ENCODE data around the gene MAFG. TPM values are rescaled to one million over a fixed set of nuclear protein-coding genes. Genes with fewer than 3 reads are reported as not detected.
A peak's percentile ranks its signal among the peaks of the same experiment; 100 is the strongest.

MAFG gene
- total and polyA plus RNA-seq, 9 of the 15 experiments (the other 6 are each of a cell fraction or from before 2014, with no cell fraction given), result 1.1 to 58.1 (median 24.9) TPM

DNA sequence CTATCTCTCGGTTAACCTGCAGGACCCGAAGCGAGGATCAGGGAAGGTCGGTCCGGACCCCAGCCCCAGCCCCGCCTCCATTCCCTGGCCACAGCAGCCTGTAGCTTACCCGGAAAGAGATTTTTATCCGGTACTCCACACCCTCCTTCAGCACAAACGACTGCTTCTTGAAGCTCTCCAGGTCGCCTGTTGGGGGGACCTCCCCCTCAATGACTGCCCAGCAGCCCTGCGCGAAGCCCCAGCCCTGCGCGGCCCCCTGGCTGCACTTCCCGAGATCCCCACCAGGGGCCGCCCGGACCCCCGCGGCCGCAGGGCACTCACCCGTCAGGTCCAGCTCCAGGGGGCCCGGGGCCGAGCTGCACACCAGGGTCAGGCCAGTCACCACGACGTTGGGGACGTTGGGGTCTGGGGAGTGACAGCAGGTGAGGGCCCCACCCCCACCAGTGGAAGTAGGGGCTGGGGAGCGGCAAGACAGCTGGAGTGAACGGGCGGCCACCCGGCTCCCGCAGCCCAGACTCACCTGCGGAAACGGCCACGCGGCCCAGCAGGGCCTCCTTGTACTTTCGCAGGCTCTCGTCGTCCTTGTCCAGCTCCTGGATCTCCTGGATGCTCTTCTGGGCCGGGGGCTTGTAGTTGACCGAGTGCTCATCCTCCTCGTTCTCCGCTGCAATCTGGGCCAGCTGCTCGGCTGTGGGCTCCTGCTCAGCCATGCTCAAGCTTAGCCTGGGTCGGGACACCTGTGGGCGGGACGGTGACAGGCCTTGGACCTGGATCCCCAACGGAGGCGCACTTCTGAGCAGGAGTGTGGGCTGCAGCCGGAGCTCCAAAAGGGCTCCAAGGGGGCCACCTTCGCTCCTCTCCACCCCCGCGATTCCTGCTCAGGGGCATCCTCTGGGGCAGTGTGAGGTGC, 58.1 kb downstream of the MAFG start:
- Histone ChIP-seq H3K36me3 (ENCODE audit: control insufficient read depth, insufficient read depth, low read length) (peaks cover 44% of the 10 kb centered on the region; the same call in 2 of the 3 replicates), H2AFZ (ENCODE audit: low read depth, low read length) (no peak overlapping the region), H3K27ac (ENCODE audit: extremely low read depth, low read depth, low read length) (peak overlapping the region; percentile 93), H3K9me1 (ENCODE audit: control insufficient read depth, insufficient read depth, low read length) (no peaks in the 10 kb centered on the region), H3K9me3 (replicated peaks; ENCODE audit: control insufficient read depth, insufficient read depth, low read depth, low read length) (no peaks in the 10 kb centered on the region), H4K20me1 (replicated peaks; ENCODE audit: control insufficient read depth, insufficient read depth, low read length) (peaks cover 37% of the 10 kb centered on the region), H3K79me2 (ENCODE audit: control insufficient read depth, insufficient read depth, low read length) (peaks cover 53% of the 10 kb centered on the region), H3K9ac (ENCODE audit: insufficient read depth in 1 of 2, low read depth in 2 of 2, low read length in 2 of 2) (peak overlapping the region; percentile 88 to 98), H3K4me1 (replicated peaks in 1 of 2; ENCODE audit: control insufficient read depth in 2 of 2, insufficient read depth in 2 of 2, low read length in 2 of 2) (peaks cover 29 to 80% of the 10 kb centered on the region in 2 experiments), H3K4me3 (peak overlapping the region; percentile 93), H3K27me3 (ENCODE audit: control insufficient read depth in 2 of 2, insufficient read depth in 2 of 2, low read length in 2 of 2) (no peaks in the 10 kb centered on the region), H3K4me2 (ENCODE audit: insufficient read depth, low read length) (peak overlapping the region; percentile 93)
- intact Hi-C loops (cut with micrococcal nuclease), result no loop called here
- ChIA-PET POLR2A (interaction anchor here (0.5 to 2.6 kb wide), 26 partner anchors 9 to 527 kb away, joined by 3 to 13 read pairs (median 4); partner anchors contain the start of gene P4HB), CTCF (ENCODE audit: low intra/inter-chr PET ratio) (interaction anchor here (0.8 to 1.0 kb wide), 3 partner anchors 84 to 136 kb away, joined by 3 read pairs; no protein-coding TSS in a partner anchor)
- peak; percentile 26 for FAIRE-seq
- DNase-seq (ENCODE audit: extremely low read depth in 1 of 4, low spot score in 3 of 4), result peak; percentile 66 to 76 (median 71)
- ATAC-seq, result peak; percentile 50
- BruUV-seq (replicated peaks), result no TSS peak
- in situ Hi-C loops (cut with MboI), result no loop called here
- WGBS (ENCODE audit: insufficient coverage, low coverage, missing lambda C conversion rate), result 8% methylated on average over 43 of the region's 52 CpGs
- TF ChIP-seq SAFB (IDR thresholded peaks at IDR 0.05; ENCODE audit: borderline replicate concordance, low read depth, low read length), result peak; percentile 42; the same call in 1 of the 2 replicates
- TF ChIP-seq HDAC2 (IDR thresholded peaks at IDR 0.05), result peak; percentile 7; the same call in 1 of the 2 replicates
- TF ChIP-seq GATAD2B (IDR thresholded peaks at IDR 0.05; ENCODE audit: borderline replicate concordance), result 0 out of 2 replicates have a peak, but pooled peaks have one; percentile 41
- TF ChIP-seq JUN (IDR thresholded peaks at IDR 0.05; ENCODE audit: borderline replicate concordance, low read depth, low read length), result no peak
- peak; percentile 38; the same call in 1 of the 2 replicates for TF ChIP-seq JUN (CRISPR knock-in tag; IDR thresholded peaks at IDR 0.05; ENCODE audit: borderline replicate concordance)
- peak; percentile 44; the same call in 1 of the 2 replicates for TF ChIP-seq EP400 (IDR thresholded peaks at IDR 0.05)
- TF ChIP-seq, protein P1, sequence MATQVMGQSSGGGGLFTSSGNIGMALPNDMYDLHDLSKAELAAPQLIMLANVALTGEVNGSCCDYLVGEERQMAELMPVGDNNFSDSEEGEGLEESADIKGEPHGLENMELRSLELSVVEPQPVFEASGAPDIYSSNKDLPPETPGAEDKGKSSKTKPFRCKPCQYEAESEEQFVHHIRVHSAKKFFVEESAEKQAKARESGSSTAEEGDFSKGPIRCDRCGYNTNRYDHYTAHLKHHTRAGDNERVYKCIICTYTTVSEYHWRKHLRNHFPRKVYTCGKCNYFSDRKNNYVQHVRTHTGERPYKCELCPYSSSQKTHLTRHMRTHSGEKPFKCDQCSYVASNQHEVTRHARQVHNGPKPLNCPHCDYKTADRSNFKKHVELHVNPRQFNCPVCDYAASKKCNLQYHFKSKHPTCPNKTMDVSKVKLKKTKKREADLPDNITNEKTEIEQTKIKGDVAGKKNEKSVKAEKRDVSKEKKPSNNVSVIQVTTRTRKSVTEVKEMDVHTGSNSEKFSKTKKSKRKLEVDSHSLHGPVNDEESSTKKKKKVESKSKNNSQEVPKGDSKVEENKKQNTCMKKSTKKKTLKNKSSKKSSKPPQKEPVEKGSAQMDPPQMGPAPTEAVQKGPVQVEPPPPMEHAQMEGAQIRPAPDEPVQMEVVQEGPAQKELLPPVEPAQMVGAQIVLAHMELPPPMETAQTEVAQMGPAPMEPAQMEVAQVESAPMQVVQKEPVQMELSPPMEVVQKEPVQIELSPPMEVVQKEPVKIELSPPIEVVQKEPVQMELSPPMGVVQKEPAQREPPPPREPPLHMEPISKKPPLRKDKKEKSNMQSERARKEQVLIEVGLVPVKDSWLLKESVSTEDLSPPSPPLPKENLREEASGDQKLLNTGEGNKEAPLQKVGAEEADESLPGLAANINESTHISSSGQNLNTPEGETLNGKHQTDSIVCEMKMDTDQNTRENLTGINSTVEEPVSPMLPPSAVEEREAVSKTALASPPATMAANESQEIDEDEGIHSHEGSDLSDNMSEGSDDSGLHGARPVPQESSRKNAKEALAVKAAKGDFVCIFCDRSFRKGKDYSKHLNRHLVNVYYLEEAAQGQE (IDR thresholded peaks at IDR 0.05; ENCODE audit: borderline replicate concordance), result peak; percentile 42; the same call in 1 of the 2 replicates
- TF ChIP-seq, protein P1 (CRISPR knock-in tag; IDR thresholded peaks at IDR 0.05; ENCODE audit: low read depth), result no peak
- TF ChIP-seq, protein P2, sequence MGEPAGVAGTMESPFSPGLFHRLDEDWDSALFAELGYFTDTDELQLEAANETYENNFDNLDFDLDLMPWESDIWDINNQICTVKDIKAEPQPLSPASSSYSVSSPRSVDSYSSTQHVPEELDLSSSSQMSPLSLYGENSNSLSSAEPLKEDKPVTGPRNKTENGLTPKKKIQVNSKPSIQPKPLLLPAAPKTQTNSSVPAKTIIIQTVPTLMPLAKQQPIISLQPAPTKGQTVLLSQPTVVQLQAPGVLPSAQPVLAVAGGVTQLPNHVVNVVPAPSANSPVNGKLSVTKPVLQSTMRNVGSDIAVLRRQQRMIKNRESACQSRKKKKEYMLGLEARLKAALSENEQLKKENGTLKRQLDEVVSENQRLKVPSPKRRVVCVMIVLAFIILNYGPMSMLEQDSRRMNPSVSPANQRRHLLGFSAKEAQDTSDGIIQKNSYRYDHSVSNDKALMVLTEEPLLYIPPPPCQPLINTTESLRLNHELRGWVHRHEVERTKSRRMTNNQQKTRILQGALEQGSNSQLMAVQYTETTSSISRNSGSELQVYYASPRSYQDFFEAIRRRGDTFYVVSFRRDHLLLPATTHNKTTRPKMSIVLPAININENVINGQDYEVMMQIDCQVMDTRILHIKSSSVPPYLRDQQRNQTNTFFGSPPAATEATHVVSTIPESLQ (CRISPR knock-in tag; IDR thresholded peaks at IDR 0.05), result 0 out of 2 replicates have a peak, but pooled peaks have one; percentile 56
- no peak for TF ChIP-seq COPS2 (conservative IDR thresholded peaks at IDR 0.05)
- peak; percentile 89 for TF ChIP-seq RBM22 (IDR thresholded peaks at IDR 0.05; ENCODE audit: low read depth, low read length, poor library complexity, severe bottlenecking)
